PC-3 (cell line): Measurements from ENCODE around the gene RNU7-1. TPM values are rescaled to one million over a fixed set of nuclear protein-coding genes. Genes with fewer than 3 reads are reported as not detected.
A peak's percentile ranks its signal among the peaks of the same experiment; 100 is the strongest.

ENCODE experiments used
- microRNA-seq: library from miRNA; unstranded; fragments of <30 nt; microRNA quantifications from one replicate; pipeline ENCODE4 v1.1.0, GENCODE V29; 2020; ENCODE audit not compliant: unreplicated experiment
- total RNA-seq: library from RNA; depleted of rRNA; stranded (reverse); fragments of >200 nt; gene quantifications from 2 replicates; pipeline ENCODE4 v1.2.3, GENCODE V29; 2014; rRNA removed

The RNU7-1 gene
- total RNA-seq, 1 experiment from 2014 or later, result not detected

Small RNA genes within 50 kb of the gene (microRNA-seq; reads per million reads assigned to microRNA genes)
- gene MIR141 (14.5 reads per million, percentile 41 among the genes with 10 or more reads in this experiment), gene MIR200C (288 reads per million, percentile 73 among the genes with 10 or more reads in this experiment)

Other genes with a start within 250 kb of the RNU7-1 start
- not detected in 2 replicates for gene PIANP, start 243.0 kb upstream of the RNU7-1 start, total RNA-seq
- gene COPS7A, start 219.8 kb upstream of the RNU7-1 start, total RNA-seq, result 82.3 and 86.9 TPM in 2 replicates
- 222 and 248 TPM in 2 replicates for gene MLF2, start 190.7 kb upstream of the RNU7-1 start, total RNA-seq
- 46.4 and 84.7 TPM in 2 replicates for gene PTMS, start 177.5 kb upstream of the RNU7-1 start, total RNA-seq
- gene LAG3, start 171.3 kb upstream of the RNU7-1 start, total RNA-seq, result 0.40 and 0.58 TPM in 2 replicates
- 0.23 TPM in 1 of 2 replicates, not detected in the other for gene CD4, start 154.3 kb upstream of the RNU7-1 start, total RNA-seq
- not detected in 2 replicates for gene GPR162, start 122.0 kb upstream of the RNU7-1 start, total RNA-seq
- gene P3H3, start 115.4 kb upstream of the RNU7-1 start, total RNA-seq, result 9.3 and 24.4 TPM in 2 replicates
- 1.8 TPM in 1 of 2 replicates, not detected in the other for gene GNB3, start 102.9 kb upstream of the RNU7-1 start, total RNA-seq
- 52.1 and 92.0 TPM in 2 replicates for gene CDCA3, start 92.5 kb upstream of the RNU7-1 start, total RNA-seq
- gene USP5, start 91.7 kb upstream of the RNU7-1 start, total RNA-seq, result 107 and 113 TPM in 2 replicates
- gene TPI1, start 76.3 kb upstream of the RNU7-1 start, total RNA-seq, result 1,259 and 1,708 TPM in 2 replicates
- 8.4 and 9.2 TPM in 2 replicates for gene SPSB2, start 70.5 kb upstream of the RNU7-1 start, total RNA-seq
- 5.1 and 13.6 TPM in 2 replicates for gene LRRC23, start 39.0 kb upstream of the RNU7-1 start, total RNA-seq
- gene ENO2, start 29.2 kb upstream of the RNU7-1 start, total RNA-seq, result 30.2 and 35.2 TPM in 2 replicates
- gene ATN1, start 15.9 kb upstream of the RNU7-1 start, total RNA-seq, result 11.6 and 41.5 TPM in 2 replicates
- 125 and 130 TPM in 2 replicates for gene C12orf57, start 206 bp downstream of the RNU7-1 start, total RNA-seq
- gene PTPN6, start 7.5 kb downstream of the RNU7-1 start, total RNA-seq, result 22.5 and 28.4 TPM in 2 replicates
- 353 and 376 TPM in 2 replicates for gene PHB2, start 26.8 kb downstream of the RNU7-1 start, total RNA-seq
- gene EMG1, start 27.1 kb downstream of the RNU7-1 start, total RNA-seq, result 40.7 and 44.3 TPM in 2 replicates
- gene LPCAT3, start 74.7 kb downstream of the RNU7-1 start, total RNA-seq, result 16.3 and 21.5 TPM in 2 replicates
- gene C1S, start 116.9 kb downstream of the RNU7-1 start, total RNA-seq, result 2.1 and 2.9 TPM in 2 replicates
- gene C1R, start 148.6 kb downstream of the RNU7-1 start, total RNA-seq, result 4.4 and 9.6 TPM in 2 replicates
- 8.2 and 8.9 TPM in 2 replicates for gene C1RL, start 165.4 kb downstream of the RNU7-1 start, total RNA-seq
- gene RBP5, start 185.1 kb downstream of the RNU7-1 start, total RNA-seq, result not detected in 2 replicates
- 10.9 and 14.2 TPM in 2 replicates for gene CLSTN3, start 186.6 kb downstream of the RNU7-1 start, total RNA-seq
- 19.4 and 20.0 TPM in 2 replicates for gene PEX5, start 245.9 kb downstream of the RNU7-1 start, total RNA-seq